Hematopoietic multipotent progenitor cell treated with erythropoietin and hydrocortisone succinate and interleukin-3 and kit ligand, for 8 days (in vitro differentiated cells): ENCODE results near the gene SH3GLB2.

Experiments
- DNase-seq: peaks from one replicate; pipeline ENCODE4 v3.0.0-alpha.2; 2015

The SH3GLB2 gene

GRCh38 chr9:129028192-129028966, at the start of gene SH3GLB2:
Gene SH3GLB2, minus strand, starts transcription at chr9:129028331. Its CDS starts 177 bp downstream, at chr9:129028154.
- DNase-seq = peak; percentile 89

- DNase-seq = no peak
These were observed 49.1 kb upstream of the SH3GLB2 start for GRCh38 chr9:129077236-129077635.

GRCh38 chr9:129076640-129077037, 48.5 kb upstream of the SH3GLB2 start:
- no peak for DNase-seq

GRCh38 chr9:129075996-129076639, 48.0 kb upstream of the SH3GLB2 start:
- no peak for DNase-seq

- DNase-seq = no peak
These were observed 46.0 kb upstream of the SH3GLB2 start for GRCh38 chr9:129074106-129074505.

GRCh38 chr9:129073404-129073803, 45.3 kb upstream of the SH3GLB2 start:
- DNase-seq = no peak

GRCh38 chr9:129072171-129072570, 44.0 kb upstream of the SH3GLB2 start:
- DNase-seq = peak; percentile 40

GRCh38 chr9:129071526-129072126, 43.5 kb upstream of the SH3GLB2 start:
- peak; percentile 66 for DNase-seq

GRCh38 chr9:129070696-129071525, 42.8 kb upstream of the SH3GLB2 start:
- peak; percentile 77 for DNase-seq

- DNase-seq = peak; percentile 89
These were observed 41.9 kb upstream of the SH3GLB2 start for GRCh38 chr9:129069862-129070641.

GRCh38 chr9:129068990-129069861, 41.1 kb upstream of the SH3GLB2 start:
- peak; percentile 99 for DNase-seq

GRCh38 chr9:129068110-129068509, 40.0 kb upstream of the SH3GLB2 start:
- DNase-seq = no peak

GRCh38 chr9:129064499-129064908, 36.4 kb upstream of the SH3GLB2 start:
- no peak for DNase-seq

- DNase-seq = no peak
These were observed 34.9 kb upstream of the SH3GLB2 start for GRCh38 chr9:129063061-129063460.

GRCh38 chr9:129060991-129061390, 32.9 kb upstream of the SH3GLB2 start:
- DNase-seq = no peak

- DNase-seq = no peak
These were observed 32.0 kb upstream of the SH3GLB2 start for GRCh38 chr9:129059796-129060785.

- DNase-seq = no peak
These were observed 31.0 kb upstream of the SH3GLB2 start for GRCh38 chr9:129058965-129059795.

- no peak for DNase-seq
These were observed 26.2 kb upstream of the SH3GLB2 start for GRCh38 chr9:129054163-129054851.
